ENCODE results near the gene TEKTIP1. TPM values are rescaled to one million over a fixed set of nuclear protein-coding genes. Genes with fewer than 3 reads are reported as not detected.

The TEKTIP1 gene
- total RNA-seq, 1 donor from 2014 or later: not detected

DNA sequence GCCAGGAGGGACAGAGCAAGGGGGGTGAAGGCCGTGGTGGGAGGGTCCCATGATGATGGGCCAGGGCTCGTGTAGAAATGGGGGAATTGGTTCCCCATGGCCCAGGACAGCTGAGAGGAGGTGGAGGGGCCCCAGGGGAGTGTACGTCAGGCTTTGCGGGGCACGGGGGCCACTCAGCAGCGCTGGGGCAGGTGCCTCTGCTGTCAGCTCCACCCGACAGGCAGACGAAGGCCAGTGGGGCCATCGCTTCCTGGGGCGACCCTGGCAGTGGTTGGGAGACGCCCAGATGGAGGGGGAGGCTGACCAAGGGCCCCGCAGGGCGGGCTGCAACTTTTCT is 1.9 kb upstream of the TEKTIP1 start:
- TF ChIP-seq, protein P1, sequence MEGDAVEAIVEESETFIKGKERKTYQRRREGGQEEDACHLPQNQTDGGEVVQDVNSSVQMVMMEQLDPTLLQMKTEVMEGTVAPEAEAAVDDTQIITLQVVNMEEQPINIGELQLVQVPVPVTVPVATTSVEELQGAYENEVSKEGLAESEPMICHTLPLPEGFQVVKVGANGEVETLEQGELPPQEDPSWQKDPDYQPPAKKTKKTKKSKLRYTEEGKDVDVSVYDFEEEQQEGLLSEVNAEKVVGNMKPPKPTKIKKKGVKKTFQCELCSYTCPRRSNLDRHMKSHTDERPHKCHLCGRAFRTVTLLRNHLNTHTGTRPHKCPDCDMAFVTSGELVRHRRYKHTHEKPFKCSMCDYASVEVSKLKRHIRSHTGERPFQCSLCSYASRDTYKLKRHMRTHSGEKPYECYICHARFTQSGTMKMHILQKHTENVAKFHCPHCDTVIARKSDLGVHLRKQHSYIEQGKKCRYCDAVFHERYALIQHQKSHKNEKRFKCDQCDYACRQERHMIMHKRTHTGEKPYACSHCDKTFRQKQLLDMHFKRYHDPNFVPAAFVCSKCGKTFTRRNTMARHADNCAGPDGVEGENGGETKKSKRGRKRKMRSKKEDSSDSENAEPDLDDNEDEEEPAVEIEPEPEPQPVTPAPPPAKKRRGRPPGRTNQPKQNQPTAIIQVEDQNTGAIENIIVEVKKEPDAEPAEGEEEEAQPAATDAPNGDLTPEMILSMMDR (IDR thresholded peaks at IDR 0.05; ENCODE audit: insufficient read depth, low read length, poor library complexity, severe bottlenecking): no peak

DNA sequence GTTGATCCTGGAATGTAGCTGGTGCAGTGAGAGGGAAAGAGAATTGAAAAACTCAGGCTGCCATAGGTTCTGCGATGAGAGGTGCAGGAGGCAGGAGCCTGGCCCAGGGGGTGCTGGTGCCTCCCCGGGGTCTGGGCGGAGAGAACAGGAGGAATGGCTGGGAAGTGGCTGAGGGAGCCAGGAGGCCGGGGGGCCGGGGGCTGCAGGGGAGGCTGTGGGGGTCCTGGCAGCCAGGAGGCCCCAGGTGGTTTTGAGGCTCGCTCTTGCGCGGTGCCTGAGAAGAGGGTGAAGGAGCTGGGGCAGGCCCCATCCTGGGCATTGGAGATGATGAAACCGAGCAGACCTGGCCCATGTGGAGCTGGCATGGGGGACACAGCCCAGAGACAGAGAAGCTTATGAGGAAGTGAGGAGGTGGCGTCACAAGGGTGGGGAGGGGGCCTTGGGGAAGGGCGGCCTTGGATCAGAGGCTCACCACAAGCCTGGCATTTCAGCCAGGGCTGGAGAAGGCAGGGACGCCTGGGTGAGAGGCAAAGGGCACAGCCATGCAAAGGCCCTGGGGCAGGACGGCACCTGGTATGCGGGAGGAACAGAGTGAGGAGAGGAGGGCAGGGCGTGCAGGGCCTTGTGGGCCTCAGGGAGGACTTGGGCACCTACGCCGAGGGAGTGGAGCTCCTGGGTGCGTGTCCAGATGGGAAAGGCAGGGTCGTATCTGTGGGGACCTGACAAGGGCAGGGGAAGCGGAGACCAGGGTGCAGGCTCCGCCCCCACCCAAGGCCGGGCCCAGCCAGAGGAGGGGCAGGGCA is 1.3 kb upstream of the TEKTIP1 start:
- Histone ChIP-seq H3K36me3 (ENCODE audit: control insufficient read depth, insufficient read depth, low read length) (peaks cover 2% of the 10 kb centered on the region), H3K4me3 (ENCODE audit: low read depth, low read length) (no peak overlapping the region), H3K27me3 (ENCODE audit: control insufficient read depth, insufficient read depth, low read length) (no peaks in the 10 kb centered on the region)
- TF ChIP-seq, protein P1 (IDR thresholded peaks at IDR 0.05; ENCODE audit: insufficient read depth, low read length, poor library complexity, severe bottlenecking): no peak
- no peak for DNase-seq (ENCODE audit: low read depth)

More for the DNA sequence above, 1.9 kb upstream of the TEKTIP1 start:
- H3K27me3 ChIP-seq (ENCODE audit: control insufficient read depth, insufficient read depth, low read length): no peaks in the 10 kb centered on the region
- peaks cover 3% of the 10 kb centered on the region for H3K36me3 ChIP-seq (ENCODE audit: control insufficient read depth, insufficient read depth, low read length)
- no peak for DNase-seq (ENCODE audit: low read depth)
- H3K4me3 ChIP-seq (ENCODE audit: low read depth, low read length): no peak overlapping the region

DNA sequence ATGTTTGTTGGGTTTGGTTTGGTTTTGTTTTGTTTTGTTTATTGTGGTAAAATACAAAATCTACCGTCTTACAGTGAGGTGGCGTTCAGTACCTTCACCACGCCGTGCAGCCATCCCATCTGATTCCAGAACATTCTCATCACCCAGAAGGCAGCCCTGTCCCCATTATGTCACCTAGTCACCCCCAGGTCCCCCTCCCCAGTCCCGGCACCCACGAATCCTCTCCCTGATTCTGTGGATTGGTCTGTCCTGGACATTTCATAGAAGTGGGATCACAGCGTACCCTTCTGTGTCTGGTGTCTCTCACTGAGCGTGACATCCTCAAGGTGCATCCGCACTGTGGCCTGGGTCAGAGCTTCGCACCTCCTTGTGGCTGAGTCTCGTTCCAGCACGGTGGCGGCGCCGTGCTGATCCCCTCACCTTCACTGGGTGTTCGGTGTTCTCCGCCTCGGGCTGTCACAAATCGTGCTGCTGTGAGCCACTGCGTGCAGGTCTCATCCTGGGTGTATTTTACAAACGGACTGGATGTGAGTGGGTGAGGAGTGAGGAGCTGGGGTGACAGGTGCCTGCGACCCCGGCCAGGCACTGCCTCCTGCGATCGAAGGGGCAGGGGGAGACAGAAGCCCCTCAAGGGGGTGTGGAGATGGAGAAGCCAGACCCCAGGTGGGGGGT is 580 bp upstream of the TEKTIP1 start:
- TF ChIP-seq, protein P1 (IDR thresholded peaks at IDR 0.05; ENCODE audit: insufficient read depth, low read length, poor library complexity, severe bottlenecking): no peak
- Histone ChIP-seq H3K27me3 (ENCODE audit: control insufficient read depth, insufficient read depth, low read length) (no peaks in the 10 kb centered on the region), H3K4me3 (ENCODE audit: low read depth, low read length) (no peak overlapping the region), H3K36me3 (ENCODE audit: control insufficient read depth, insufficient read depth, low read length) (peaks cover 2% of the 10 kb centered on the region)
- no peak for DNase-seq (ENCODE audit: low read depth)

DNA sequence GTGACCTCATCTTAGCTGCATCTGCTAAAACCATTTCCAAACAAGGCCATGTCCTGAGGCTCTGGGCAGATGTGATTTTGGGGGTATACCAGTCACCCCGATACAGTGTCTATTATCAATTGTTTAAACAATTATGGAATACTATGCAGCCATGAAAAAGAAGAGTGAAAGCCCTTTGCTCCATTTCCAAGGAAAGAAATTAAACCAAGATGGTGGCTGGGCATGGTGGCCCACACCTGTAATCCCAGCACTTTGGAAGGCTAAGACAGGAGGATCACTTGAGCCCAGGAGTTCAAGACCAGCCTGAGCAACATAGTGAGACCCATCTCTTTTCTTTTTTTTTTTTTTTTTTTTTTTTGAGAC is 763 bp downstream of the TEKTIP1 start:
- H3K4me3 ChIP-seq (ENCODE audit: low read depth, low read length): no peak overlapping the region
- no peaks in the 10 kb centered on the region for H3K27me3 ChIP-seq (ENCODE audit: control insufficient read depth, insufficient read depth, low read length)
- DNase-seq (ENCODE audit: low read depth): no peak
- peaks cover 4% of the 10 kb centered on the region for H3K36me3 ChIP-seq (ENCODE audit: control insufficient read depth, insufficient read depth, low read length)
- TF ChIP-seq, protein P1 (IDR thresholded peaks at IDR 0.05; ENCODE audit: insufficient read depth, low read length, poor library complexity, severe bottlenecking): no peak

DNA sequence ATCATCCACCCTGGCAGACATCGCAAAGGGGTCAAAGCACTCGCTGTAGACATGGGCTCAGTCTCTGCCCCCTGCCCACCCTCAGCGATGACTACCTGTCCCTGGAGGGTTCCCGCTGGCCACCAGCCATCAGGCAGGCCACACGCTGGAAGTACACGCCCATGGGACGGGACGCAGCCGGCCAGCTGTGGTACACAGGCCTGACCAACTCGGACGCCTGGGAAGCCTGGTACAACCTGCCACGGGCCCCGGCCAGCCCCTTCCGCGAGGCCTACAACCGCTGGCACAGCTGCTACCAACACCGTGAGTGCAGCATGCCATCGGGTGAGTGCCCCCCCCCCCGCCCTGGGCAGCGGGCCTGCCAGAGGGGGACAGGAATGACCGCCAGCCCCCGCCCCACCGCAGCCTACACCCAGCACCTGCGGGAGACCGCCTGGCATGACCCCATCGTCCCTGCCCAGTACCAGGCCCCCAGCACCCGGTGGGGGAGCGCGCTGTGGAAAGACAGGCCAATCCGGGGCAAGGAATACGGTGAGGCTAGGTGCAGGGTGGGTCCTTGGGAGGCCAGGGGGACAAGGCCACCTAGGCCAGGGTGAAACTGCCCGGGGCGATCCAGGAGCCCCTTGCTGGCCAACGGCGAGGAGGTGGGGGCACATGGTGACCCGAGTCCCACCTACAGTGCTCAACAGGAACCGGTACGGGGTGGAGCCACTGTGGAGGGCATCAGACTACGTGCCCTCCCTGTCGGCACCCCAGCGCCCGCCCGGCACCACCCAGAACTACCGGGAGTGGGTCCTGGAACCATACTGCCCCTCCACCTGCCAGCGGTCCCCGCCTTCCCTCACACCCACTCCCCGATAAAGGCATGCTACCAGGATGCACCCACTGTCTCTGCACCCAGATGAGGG is 4.4 kb downstream of the TEKTIP1 start:
- Histone ChIP-seq H3K4me3 (ENCODE audit: low read depth, low read length) (no peak overlapping the region), H3K27me3 (ENCODE audit: control insufficient read depth, insufficient read depth, low read length) (no peaks in the 10 kb centered on the region), H3K36me3 (ENCODE audit: control insufficient read depth, insufficient read depth, low read length) (peaks cover 2% of the 10 kb centered on the region)
- TF ChIP-seq, protein P1 (IDR thresholded peaks at IDR 0.05; ENCODE audit: insufficient read depth, low read length, poor library complexity, severe bottlenecking): no peak
- no peak for DNase-seq (ENCODE audit: low read depth)

Data from kidney epithelial cell (primary cell).